Fibroblast of lung (primary cell): Measurements from ENCODE around the gene NTN3.

Experiments
- CTCF ChIP-seq, 2 donors: IDR thresholded peaks in 1 of 2; conservative IDR thresholded peaks in 1 of 2; 1 replicate in 1 of 2; 2 replicates in 1 of 2; pipeline ENCODE4 v1.5.1; 2011 to 2012; ENCODE audit warnings: low read length in 2 of 2, control low read depth in 1 of 2, inconsistent platforms in 1 of 2, low read depth in 1 of 2, mild to moderate bottlenecking in 1 of 2
- EZH2 ChIP-seq: IDR thresholded peaks from 2 replicates; pipeline ENCODE4 v1.5.1; 2012; ENCODE audit warnings: low read length, control low read depth, mild to moderate bottlenecking; ENCODE audit errors: missing control alignments

- TF ChIP-seq EZH2 (no peak), CTCF (conservative IDR thresholded peaks at IDR 0.05 in 1 of 2, IDR thresholded peaks at IDR 0.05 in 1 of 2; ENCODE audit: low read depth in 1 of 2, low read length in 2 of 2) (no peak)
These were observed 18.5 kb downstream of the NTN3 start for GRCh38 chr16:2489581-2489980.
